HepG2 (cell line): Measurements from ENCODE around the gene GALNT8.

Experiments used
- CTCF ChIP-seq: sonication (generic); formaldehyde crosslinking; IDR thresholded peaks from 2 replicates; pipeline ENCODE4 v1.5.0; 2020; ENCODE audit warnings: mild to moderate bottlenecking, missing genetic modification reagents, moderate library complexity
- EP300 ChIP-seq, 3 experiments: sonication (generic) in 1 of 3; formaldehyde crosslinking in 1 of 3; IDR thresholded peaks; 2 replicates each; pipeline versions ENCODE4 v1.5.1 to v1.6.1; 2011 to 2020; ENCODE audit warnings: low read depth in 2 of 3, low read length in 2 of 3, borderline replicate concordance in 1 of 3, improper control_type of control experiment in 1 of 3, mild to moderate bottlenecking in 1 of 3, missing genetic modification reagents in 1 of 3, moderate library complexity in 1 of 3
- IRF2 ChIP-seq: IDR thresholded peaks from 2 replicates; pipeline ENCODE4 v1.6.1; 2018; ENCODE audit warnings: missing genetic modification reagents, missing compliant biosample characterization
- JUN ChIP-seq: sonication (generic); formaldehyde crosslinking; IDR thresholded peaks from 2 replicates; pipeline ENCODE4 v1.4.0; 2020; ENCODE audit warnings: mild to moderate bottlenecking, missing genetic modification reagents
- PATZ1 ChIP-seq: sonication (generic); formaldehyde crosslinking; IDR thresholded peaks from 2 replicates; pipeline ENCODE4 v1.4.0; 2020; ENCODE audit warnings: missing genetic modification reagents
- REST ChIP-seq, 2 experiments: IDR thresholded peaks; 2 replicates each; pipeline ENCODE4 v1.6.1; 2011 to 2012; ENCODE audit warnings: low read length in 2 of 2, borderline replicate concordance in 1 of 2, low read depth in 1 of 2, mild to moderate bottlenecking in 1 of 2, moderate library complexity in 1 of 2
- TCF12 ChIP-seq, 2 experiments: fragments of 450-650 bp in 1 of 2; sonication (generic) in 1 of 2; formaldehyde crosslinking in 1 of 2; IDR thresholded peaks; 2 replicates each; pipeline versions ENCODE4 v1.6.1 to v1.8.0; 2017 to 2022; ENCODE audit warnings: antibody characterized with exemption in 1 of 2, mild to moderate bottlenecking in 1 of 2, missing genetic modification reagents in 1 of 2, moderate library complexity in 1 of 2
- TFDP1 ChIP-seq: IDR thresholded peaks from 2 replicates; pipeline ENCODE4 v1.6.1; 2016; ENCODE audit warnings: missing compliant biosample characterization, missing genetic modification reagents, borderline replicate concordance
- TOE1 ChIP-seq: sonication (generic); formaldehyde crosslinking; IDR thresholded peaks from 2 replicates; pipeline ENCODE4 v1.4.0; 2020; ENCODE audit warnings: mild to moderate bottlenecking, missing genetic modification reagents
- ZBTB33 ChIP-seq: sonication (generic); formaldehyde crosslinking; IDR thresholded peaks from 2 replicates; pipeline ENCODE4 v1.4.0; 2020; ENCODE audit warnings: missing genetic modification reagents
- ZNF138 ChIP-seq: sonication (generic); formaldehyde crosslinking; IDR thresholded peaks from 2 replicates; pipeline ENCODE4 v1.5.0; 2020; ENCODE audit warnings: mild to moderate bottlenecking, low read depth, missing genetic modification reagents

- TF ChIP-seq ZBTB33 (no peak), TOE1 (CRISPR knock-in tag) (no peak), CTCF (CRISPR knock-in tag) (no peak), REST (IDR thresholded peaks at IDR 0.05; ENCODE audit: borderline replicate concordance in 1 of 2, low read depth in 1 of 2, low read length in 2 of 2) (no peak), JUN (CRISPR knock-in tag) (no peak), IRF2 (no peak), TCF12 (IDR thresholded peaks at IDR 0.05) (no peak), TCF12 (CRISPR knock-in tag; IDR thresholded peaks at IDR 0.05) (no peak), PATZ1 (CRISPR knock-in tag) (no peak), ZNF138 (CRISPR knock-in tag) (no peak), EP300 (IDR thresholded peaks at IDR 0.05; ENCODE audit: low read depth in 2 of 2, low read length in 2 of 2) (no peak), EP300 (CRISPR knock-in tag; IDR thresholded peaks at IDR 0.05; ENCODE audit: borderline replicate concordance) (no peak), TFDP1 (CRISPR knock-in tag) (no peak)
These were observed 60.7 kb downstream of the GALNT8 start for GRCh38 chr12:4780641-4781611.
